Amniotic epithelial cell (primary cell): ENCODE measurements around the gene WNT3A.
"Not testable (repeated sequence)": the region's sequence is repeated elsewhere in the genome, so short reads cannot be mapped to it uniquely, and the experiment has no call there.

Source experiments
- DNase-seq: peaks from one replicate; pipeline ENCODE4 v3.0.0-alpha.2; 2010; ENCODE audit warnings: low read depth

Gene WNT3A

DNA sequence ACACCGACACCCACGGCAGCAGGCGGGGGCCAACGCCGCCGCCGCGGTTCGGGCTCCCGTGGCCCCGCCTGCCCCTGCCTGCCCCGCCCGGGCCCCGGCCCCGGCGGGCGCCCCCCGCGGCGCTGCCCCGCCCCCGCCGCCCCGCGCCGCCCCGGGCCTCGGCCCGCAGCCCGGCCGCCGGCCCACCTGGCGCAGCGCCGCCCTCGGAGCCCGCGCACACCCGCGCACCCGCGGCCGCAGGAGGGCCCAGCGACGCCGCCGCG lies at the start of gene WNT3A:
TSS of gene WNT3A (plus strand) at position 213 of the 263 bp plus-strand sequence. CDS start 131 bp downstream, outside the sequence.
- DNase-seq, result no peak

GRCh38 chr1:227958617-227959324 lies 48.0 kb upstream of the WNT3A start:
- DNase-seq, result no peak

- no peak for DNase-seq
Measured at GRCh38 chr1:227959325-227959860, 47.4 kb upstream of the WNT3A start.

DNA sequence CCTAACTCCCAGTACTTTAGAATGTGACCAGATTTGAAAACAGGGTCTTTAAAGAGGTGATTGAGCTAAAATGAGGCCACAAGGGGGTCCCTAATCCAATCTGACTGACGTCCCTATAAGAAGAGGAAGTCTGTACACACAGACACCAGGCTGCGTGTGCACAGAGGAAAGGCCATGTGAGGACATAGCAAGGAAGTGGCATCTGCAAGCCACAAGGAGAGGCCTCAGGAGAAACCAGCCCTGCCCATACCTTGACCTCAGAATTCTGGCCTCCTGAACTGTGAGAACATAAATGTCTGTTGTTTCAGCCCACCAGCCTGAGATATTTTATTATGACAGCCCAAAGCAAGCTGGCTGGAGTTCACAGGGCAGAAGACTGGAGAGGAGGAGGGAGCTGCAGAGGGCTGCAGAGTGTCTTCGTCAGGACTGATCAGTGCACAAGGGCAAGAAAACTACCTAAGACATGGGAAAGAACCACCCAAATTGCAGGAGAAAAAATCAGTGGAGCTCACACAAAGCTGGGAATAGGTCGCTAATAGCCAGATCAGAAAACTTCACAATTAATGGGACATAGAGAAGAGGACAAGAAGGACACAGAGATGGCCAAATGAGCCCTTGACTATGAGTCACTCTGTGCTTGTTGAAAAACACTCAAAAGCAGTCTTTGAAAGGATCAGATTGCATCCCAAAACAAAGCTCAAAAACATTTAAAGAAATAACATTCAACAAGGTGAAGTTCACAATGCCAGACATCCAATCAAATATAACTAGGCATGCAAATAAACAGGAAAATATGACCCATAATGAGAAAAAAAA lies 44.9 kb upstream of the WNT3A start:
- DNase-seq, result no peak

GRCh38 chr1:227966733-227967132 lies 40.1 kb upstream of the WNT3A start:
- peak; percentile 58 for DNase-seq

GRCh38 chr1:227967815-227968214 lies 39.0 kb upstream of the WNT3A start:
- DNase-seq, result not testable (repeated sequence)

GRCh38 chr1:227970076-227970995 lies 36.5 kb upstream of the WNT3A start:
- not testable (repeated sequence) for DNase-seq

- not testable (repeated sequence) for DNase-seq
Measured at GRCh38 chr1:227971216-227971615, 35.6 kb upstream of the WNT3A start.

DNA sequence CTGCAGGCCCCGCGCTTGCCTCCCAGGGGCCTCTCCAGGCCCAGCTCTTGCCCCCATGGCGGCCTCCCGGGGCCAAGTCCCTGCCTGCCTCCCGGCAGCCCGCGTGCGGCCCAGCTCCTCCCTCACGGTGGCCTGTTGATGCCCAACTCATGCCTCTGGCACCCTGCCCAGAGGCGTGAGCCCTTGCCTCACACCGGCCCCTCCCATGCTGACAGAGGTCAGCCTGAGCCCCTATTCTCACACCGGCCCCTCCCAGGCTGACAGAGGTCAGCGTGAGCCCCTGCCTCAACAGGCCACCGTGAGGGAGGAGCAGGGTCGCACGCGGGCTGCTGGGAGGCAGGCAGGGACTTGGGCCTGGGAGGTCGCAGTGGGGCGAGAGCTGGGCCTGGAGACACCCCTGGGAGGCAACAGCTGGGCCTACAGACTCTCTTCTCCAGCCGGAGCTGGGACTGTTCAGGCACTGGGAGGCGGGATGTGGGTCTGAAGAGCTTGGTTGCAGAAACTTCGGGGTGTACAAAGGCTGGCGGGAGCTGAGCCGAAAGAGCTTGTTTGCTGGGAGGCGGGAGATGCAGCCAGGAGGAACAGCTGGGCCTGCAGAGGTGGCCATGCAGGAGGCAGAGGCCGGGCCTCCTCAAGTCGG lies 35.0 kb upstream of the WNT3A start:
- not testable (repeated sequence) for DNase-seq

DNA sequence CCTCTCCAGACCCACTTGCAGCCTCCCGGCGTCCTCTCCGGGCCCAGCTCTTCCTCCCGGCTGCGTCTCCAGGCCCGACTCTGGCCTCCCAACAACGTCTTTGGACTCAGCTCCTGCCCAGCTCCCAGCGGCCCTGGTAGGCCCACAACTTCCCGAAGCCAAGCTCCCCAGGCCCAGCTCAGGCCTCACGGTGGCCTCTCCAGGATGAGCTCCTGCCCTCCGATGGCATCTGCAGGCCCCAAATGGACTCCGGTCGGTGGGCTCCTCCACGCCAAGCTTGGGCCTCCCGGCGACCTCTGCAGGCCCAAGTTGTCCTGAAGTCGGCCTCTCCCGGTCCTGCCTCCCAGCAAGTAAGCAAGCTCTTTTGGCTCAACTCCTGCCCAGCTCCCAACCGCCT lies 34.5 kb upstream of the WNT3A start:
- not testable (repeated sequence) for DNase-seq

GRCh38 chr1:227972843-227973374 lies 33.9 kb upstream of the WNT3A start:
- peak; percentile 34 for DNase-seq

- DNase-seq, result not testable (repeated sequence)
Measured at GRCh38 chr1:227973724-227974288, 33.0 kb upstream of the WNT3A start.

- DNase-seq, result not testable (repeated sequence)
Measured at GRCh38 chr1:227975583-227976283, 31.1 kb upstream of the WNT3A start.

DNA sequence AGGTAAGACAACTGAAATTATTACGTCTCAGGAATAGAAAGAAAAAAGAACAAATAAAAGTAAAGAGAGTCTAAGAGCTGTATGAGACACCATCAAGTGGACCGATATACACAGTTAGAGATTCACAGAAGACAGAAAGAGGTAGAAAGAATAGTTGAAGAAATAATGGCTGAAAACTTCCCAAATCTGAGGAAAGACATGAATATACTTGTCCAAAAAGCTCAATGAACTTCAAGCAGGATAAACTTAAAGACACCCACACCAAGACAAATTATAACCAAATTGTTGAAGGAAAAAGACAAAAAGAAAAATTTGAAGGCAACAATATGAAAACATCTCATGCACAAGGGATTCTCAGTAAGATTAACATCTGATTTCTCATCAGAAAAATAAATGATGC lies 19.6 kb upstream of the WNT3A start:
- DNase-seq, result no peak

DNA sequence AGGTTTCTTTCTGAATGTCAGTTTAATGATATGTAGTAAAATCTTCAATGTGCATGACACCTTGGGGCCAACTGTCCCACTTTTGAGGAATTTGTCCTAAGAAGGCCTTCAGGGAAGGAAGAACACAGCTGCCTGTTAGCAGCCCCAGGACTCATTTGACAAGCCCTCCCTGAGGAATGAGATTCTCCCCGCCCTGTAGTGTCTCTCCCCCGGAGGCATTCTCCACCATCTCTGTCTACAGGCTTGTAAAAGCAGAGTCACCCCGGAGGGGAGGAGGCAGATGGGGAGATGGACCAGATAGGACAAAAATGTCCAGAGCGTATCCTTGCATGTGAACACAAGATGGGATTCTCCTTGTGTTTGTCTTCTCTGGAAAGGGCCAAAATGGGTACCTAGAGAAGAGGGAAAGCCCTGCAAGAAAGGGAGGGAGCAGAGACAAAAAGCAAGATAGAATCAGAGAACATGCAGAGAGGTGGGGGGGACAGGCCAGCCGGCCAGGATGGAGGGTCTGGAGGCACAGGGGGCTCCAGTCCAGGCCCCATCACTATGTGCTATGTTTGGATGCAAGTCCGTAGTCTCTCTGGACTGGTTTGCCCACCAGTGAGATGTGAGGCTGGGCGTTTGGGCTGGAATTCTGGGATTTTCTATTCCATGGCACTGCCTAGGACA lies 12.0 kb upstream of the WNT3A start:
- DNase-seq, result no peak

DNA sequence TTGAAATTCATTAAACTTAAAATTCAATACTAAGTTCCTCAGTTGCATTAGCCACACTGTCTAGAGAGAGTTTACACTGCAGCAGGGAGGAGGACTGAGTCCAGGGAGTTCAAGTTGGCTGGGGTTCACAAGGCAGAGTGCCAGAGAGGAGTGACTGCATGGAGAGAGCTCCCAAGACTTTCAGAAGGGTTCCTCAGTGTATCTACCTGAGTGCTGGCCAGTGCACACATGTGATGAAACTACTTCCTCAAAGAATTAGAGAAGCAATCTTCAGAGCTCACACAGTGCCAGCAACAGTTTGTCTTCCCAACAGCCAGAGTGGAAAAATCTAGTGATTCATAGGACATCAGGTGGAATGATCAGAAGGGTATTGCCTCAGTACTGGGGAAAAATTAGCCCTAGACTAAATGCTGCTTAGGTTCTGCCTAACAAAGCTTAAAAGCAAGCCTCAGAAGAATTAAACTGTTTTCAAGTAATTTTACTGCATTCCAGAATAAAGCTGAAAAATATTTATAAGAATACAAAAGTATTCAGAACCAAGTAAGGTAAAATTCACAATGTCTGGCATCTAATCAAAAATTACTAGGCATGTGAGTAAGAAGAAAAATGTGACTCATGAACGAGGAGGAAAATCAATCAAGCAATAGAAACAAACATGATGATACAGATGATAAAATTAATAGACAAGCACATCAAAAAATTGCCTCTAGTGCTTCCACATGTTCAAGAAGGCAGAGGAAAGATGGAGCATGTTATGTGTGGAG lies 10.4 kb upstream of the WNT3A start:
- peak; percentile 1 for DNase-seq

DNA sequence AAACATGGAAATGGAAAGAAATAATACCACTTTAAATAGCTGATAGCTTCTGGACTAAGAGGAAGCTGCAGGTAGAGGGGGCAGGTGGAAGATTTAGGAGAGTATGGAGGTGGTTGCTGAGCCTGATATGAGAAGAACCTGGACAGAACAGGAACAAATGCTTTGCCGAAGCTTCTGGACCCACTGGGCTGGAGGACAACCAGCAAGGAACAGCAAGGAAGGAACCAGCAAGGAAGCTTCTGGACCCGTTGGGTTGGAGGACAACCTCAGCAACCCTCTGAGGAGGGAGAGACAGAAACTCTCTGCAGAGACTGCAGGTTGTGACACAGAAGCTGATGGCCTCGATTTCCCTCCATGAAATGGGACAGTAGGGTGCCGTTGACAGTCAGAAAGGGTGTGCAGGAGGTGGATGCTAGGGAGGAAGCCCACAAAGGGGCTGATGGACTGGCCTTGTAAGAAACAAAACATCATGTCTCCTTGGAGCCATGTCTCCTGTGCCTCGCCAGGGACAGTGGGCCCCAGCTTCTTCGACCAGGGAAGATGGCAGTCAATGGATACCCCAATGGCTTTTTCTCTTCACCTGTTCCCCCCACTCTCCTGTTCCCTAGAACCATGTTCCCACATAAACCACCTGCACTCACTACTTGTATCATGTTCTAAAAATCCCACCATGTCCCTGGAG lies 8.3 kb upstream of the WNT3A start:
- DNase-seq, result no peak
